NCI-H1105 (cell line): Measurements from ENCODE around the gene SIAH2.
A peak's percentile ranks its signal among the peaks of the same experiment; 100 is the strongest.

Experiments
- DNase-seq: peaks from one replicate; lab custom pipeline; 2025; lab: John Stamatoyannopoulos, UW

The SIAH2 gene

DNA sequence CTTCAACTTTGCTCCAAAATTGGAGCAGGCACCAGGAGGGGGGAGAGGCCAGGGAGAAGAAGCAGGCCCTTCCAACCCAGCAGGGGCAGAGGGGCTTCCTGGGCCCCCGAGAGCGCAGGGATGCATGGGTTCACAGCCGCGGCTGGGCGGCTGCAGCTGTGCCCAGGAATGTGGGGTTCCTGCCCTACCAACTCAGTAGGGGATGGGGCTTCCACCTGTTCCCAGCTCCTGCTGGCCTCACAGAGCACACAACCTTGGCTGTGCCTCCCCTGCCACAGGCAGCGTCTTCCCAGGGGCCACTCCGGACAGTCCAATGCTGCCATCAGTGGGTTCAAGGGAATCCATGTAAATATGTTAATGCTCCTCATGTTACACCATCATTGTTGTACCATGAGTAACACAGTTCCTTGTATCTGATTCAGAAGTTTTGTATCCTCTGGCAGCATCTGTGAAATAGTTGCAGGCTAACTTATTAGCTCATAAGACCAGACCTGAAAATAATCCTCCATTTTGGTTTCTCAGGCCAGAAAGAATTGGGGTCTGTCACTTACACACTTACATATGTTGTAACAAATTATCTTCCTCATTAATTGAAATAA, 12.1 kb upstream of the SIAH2 start:
- no peak for DNase-seq

DNA sequence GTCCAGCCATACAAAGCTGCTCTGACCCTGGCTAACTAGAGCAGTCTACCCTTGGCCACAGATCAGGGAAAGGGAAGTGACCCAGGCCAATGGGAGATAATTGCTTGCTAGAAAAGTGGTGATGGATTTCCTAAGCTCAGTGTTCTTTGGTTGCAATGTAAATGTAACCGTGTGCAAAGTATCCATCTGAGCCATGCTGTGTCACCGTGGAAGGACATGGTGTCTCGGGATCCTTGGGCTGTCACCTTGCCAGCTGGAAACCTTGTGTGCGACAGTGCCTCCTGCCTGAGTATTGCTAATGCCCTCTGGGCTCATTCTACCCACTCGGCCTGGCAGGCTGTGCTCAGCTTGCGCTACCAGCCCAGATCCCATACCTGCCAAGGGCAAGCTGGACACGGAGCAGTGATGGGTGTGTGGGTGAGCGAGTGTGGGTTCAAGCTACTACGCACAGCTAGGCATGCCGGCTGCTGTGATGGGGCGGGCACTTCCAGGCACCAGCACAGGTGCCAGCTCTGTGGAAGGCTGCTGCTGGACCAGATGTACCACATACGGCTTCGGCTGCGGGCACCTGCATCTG, 10.7 kb upstream of the SIAH2 start:
- DNase-seq = no peak

DNA sequence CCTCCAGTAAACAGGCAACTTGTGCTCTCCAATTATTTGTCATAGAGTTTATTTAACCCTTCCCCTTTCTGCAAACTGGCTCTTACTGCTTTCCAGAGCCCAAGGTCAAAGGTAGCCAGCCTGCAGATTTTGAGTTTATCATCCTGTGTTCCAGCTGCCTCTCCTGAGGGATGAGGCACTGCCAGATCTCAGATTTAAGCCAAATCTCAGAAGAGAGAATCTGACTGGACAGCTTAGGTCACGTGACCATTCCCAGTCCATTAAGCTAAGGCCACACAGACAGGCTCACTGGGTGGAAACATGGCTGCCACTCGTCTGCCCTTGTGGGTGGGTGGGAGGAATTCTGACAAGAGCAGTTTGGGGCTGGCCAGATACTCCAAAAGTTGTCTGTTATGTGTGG, 8.6 kb upstream of the SIAH2 start:
- DNase-seq = no peak

DNA sequence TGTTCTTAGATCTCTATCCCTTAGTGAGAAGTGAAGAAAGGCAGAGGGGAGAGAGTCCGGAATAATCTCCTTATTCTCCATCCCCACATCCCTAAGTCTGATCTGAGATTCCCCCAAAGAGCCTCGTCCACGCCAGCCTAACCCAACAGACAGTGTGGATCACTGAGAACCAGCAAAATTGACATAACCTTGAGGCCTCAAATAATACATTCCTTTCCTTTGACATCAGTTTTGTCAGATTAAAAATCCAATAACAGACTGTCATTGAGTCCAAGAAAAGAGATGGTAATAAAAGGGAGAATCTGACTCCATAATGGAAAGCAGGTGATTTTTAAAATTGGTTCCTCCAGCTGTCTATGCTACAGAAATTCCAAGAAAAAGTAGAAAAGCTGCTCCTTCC, 7.7 kb upstream of the SIAH2 start:
- no peak for DNase-seq

DNA sequence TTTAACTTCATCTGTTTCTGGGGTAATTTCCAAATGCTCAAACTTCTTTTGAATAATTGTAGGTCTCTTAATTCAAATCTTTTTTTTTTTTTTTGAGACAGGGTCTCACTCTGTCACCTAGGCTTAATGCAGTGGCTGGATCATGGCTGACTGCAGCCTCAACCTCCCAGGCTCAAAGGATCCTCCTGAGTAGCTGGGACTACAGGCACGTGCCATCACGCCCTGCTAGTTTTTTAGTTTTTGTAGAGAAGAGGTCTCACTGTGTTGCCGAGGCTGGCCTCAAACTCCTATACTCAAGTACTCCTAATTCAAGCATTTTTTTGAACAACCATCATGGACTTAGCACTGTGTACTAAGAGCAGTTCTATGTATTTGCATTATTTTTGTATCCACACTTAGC, 3.8 kb upstream of the SIAH2 start:
- DNase-seq = no peak

DNA sequence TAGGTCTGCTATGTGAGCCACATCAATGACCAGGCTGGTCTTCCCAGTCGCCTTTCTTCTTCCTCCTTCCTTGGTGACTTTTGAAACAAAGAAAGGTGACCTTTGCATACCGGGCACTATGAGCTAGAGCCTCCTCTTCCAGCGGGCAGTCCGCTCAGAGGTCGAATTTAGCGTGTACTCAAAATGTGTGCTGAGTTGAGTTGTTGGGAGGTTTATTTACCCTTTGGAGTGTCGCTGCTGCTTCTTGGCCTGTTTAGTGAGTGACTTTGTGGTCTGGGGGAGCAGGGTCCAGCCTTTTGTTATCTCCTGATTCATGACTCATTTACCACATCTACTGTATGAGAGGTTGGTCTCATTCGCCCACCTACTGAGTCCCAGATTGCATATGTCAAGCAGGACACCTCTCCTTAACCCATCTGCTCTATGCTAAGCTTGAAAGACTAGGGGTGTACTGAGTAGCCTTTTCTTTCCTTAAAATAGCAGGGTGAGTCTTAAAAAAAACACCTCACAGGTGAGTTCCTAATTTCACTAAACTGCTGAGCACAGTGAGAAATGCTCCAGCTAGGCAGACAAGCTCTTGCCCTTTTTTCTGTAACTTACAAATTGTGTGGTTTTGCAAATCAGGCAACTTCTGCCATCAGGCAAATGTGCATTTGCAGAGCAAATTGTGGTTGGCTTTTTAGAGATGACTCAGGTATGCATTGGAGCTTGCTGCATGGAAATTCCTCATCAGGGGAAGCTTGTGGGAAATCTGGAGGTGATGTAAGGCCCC, 3.2 kb upstream of the SIAH2 start:
- no peak for DNase-seq

DNA sequence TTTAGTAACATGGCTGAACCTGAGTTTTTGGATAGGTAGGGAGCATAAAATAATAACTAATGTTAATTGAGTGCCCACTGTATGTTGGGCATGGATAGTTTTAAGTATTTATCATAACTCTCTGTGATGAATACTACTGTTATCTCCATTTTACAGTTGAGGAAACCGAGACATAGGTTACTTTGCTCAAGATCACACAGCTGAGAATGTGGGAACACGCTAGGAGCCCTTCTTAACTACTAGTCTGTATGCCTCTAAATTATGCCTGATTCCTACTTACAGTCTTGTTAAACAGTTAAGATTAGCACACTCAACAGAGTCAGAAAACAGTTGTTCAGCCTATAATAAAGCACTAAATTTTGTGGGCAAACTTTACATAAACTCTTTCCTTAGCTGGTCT, 2.0 kb upstream of the SIAH2 start:
- no peak for DNase-seq

DNA sequence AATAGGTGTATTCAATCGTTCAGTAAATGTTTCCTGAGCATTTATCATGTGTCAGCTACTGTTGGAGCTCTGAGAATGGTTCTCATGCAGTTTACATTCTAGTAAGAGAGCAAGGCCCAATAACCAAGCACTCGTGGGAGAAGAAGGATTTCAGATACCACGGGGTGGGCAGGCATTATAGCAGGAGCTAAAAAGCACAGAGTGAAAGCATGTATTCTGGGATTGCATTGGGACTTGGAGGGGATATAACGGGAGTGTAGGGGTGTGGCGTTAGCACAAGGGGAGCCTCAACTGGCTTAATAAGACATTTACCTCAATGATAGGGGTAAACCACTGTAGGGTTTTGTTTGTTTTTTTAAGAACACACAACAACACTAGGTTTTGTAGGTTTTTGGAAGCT, 1.6 kb upstream of the SIAH2 start:
- DNase-seq = no peak

DNA sequence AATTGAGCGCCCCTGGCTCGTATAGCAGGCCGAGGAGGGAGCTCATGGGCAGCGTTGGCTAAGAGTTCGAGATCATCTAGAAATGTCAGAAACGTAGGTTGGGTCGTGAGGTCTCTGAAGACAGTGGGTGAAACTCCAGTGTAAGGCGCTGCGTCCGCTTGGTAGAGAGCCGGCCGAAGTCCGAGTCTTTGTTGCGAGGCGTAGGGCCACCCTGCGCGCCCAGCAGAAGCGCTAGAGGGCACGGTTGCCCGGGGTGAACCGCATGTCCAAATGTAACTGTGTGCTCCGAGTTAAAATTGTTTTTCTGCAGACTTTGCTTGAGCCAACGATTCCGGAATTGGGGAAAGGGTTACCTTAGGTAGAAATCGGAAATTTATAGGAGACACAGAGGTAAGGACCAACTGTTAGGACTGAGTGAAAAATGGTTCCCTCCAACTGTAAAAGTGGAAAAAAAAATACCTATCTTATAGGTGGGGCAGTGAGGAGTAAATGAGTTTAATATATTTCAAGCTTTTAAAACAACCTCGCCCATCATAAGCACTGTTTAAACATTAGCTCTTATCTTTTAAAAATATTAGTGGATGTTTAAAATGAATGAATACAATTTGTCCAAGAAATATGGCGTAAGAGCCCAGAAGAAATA, 993 bp upstream of the SIAH2 start:
- peak; percentile 41 for DNase-seq

DNA sequence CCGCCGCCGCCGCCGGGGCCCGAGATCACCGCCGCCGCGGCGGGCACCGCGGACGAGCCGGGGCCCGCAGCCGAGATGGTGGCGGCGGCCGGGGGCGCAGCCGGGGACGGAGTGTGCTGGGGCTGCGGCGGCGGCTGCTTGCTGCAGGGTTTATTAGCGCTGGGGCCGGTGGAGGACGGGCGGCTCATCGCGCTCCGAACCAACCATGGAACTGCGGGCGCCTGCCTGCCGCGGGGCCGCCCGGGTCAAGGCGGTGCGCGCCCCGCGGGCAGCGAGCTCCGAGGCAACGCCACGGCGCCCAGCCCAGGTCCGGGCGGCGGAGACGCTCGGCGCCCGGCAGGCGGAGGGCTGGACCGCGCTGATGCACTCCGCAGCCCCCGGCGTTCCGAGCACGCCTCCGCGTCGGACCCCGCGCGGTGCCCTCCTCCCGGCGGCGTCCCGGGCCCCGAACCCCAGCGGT, 277 bp downstream of the SIAH2 start:
- DNase-seq = no peak

DNA sequence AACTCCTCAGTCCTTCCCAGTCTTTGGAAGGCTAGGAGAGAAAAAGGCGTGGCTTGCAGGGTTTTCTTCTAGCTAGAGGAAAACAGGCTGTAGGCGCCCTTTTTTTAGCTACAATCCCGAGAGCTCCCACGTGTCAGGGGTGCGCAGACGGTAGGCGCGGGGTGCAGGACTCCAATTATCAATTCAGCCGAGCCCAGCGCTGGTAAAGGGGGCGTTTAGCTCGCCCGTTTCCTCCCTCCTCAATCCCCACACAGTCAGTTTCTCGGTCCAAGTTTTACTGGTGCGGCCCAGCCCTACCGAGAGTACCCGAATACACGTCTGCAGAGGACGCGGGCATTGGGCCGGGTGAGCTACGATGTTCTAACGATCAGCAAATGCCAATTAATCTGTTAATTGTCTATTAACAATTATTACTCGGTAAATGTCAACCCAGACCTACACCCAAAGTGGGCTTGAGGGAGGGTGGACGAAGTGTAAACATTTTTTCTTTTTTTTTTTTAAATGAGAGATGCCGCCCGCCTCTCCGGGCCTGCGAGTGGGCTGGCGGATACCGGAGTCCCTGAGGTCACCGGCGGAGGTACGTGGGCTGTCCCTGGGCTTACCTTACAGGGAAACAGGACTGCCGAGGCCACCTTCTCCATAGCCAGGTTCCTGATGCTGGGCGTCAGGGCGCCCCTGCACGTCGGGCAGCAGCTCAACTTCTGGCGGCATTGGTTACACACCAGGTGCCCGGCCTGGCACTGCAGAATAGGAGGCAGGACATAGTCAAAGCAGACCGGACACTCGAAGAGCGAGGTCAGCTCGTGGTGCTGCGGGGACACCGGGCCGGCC, 923 bp downstream of the SIAH2 start:
- peak; percentile 69 for DNase-seq

DNA sequence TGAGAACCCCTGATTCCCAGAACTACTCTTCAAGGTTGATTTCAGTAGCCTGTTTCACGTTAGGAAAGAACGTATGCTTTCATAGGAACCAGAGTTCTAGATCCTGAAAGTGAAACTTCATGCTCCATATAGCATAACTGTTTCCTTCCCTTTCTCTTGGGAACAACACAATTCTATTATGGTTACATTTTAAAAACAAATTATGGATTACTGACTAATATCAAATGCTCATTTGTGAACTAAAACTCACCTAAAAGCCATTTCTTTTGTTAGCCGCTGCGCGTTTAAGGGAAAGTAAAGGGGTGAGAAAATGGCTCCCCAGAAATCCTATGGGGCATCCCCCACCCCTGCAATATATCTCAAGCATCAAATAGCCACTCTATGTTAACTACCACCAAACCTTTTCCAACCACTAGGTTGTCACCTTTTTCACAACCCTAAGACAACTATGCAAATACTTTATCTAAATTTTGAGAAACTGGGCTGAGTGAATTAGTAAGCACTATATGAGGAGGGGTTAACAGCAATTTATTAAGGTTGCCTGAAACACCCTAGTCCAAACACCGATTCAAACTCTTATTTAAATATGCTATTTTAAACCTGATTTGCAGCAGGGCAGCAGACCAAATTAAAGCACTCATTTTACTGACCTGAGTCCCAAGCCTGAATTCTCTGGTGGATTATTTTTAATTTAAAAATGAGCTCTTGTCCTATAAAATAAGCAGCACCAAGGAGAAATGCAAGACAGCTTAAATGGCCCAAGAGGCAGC, 2.4 kb downstream of the SIAH2 start:
- DNase-seq = no peak

DNA sequence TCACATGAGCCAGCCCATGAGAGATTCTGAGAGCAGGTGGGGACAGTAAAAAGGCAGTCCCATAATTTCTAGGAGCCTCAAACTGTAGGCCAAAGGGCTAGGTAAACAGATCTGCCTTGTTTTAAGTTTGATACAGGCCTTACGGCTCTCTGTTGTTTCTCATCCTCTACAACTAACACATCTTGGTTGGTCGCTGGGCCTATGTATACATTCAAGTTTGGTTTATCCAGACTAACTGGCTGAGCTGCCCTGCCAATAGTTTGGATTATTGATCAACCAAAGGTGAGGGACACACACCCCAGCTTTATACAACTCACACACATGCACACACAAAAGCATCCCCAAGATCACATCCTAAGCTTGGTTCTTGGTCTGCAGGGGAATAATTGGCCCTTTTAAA, 3.0 kb downstream of the SIAH2 start:
- no peak for DNase-seq

DNA sequence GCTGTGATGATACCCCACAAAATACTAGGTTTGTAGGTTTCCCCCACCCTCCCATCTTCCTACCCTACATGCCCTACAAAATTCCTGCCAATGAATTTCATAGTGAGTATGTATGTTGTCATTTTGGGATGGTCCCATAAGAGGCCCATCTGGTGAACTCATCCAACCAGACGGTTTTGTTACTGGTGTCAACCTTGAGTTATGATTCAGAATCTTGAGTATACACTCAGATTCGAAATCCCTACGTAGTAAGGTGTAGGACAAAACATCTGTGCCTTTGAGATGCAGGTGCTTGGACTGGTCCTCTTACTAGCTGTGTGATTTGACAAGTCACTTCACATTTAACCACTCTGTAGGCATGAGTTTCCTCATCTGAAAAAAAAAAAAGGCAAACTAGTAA, 3.6 kb downstream of the SIAH2 start:
- DNase-seq = no peak

DNA sequence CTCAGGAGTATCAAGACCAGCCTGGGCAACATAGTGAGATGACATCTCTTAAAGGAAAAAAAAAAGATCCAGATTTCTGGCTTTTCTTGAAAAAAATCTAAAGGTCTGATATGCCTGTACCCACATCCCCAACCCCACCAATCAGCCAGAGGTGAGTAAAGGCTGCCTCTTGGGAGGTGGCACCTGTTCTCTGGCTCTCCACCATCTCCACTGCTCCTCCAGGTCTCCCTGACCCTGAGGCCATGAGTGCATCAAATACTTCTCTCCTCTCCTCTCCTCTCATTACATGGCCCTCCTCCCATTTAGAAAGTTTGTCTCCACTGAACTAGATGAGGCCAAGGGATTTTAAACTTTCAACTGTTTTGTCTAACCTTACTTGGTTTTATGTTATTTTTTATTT, 5.2 kb downstream of the SIAH2 start:
- DNase-seq = no peak

DNA sequence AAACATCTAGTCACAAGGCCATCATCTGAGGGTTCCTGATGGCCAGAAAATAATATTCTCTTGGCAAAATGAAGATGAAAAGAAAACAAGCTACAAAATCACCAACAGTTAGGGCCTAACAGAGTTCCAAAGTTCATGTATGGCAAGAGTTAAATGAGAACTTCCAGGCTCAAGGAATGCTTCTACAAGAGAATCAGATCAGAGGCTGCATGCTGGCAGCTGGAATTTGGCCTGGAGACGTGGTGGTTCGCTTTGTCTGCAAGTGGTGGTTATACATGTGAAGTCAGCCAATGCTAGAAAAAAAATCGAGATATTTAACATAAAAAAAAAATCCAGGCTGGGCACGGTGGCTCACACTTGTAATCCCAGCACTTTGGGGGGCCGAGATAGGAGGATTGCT, 5.6 kb downstream of the SIAH2 start:
- no peak for DNase-seq

DNA sequence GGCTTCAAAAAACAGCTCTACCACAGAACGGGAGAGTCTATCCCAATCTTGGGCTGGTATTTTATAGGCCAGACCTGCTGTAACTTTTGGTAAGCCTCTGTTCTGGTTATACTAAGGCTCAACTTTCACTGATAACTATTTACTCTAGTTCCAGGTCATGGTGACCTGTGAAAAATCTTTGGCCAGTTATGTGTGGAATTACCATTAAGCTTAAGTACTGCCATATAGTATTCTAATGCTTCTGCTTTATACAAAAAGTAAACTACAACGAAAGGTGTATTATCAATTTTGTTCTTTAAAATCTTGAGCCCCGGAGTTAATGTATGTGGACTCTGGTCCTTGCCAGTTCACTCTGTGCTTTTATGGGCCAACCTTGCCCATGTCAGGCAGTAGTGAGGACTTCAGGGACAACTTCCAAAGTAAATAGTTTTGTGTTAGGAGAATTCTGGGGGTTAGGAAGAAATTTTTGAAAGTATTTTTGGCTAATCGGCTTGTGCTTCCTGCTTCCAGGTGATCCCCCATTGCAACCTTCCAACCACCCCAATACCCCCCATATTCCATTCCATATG, 6.4 kb downstream of the SIAH2 start:
- DNase-seq = no peak

DNA sequence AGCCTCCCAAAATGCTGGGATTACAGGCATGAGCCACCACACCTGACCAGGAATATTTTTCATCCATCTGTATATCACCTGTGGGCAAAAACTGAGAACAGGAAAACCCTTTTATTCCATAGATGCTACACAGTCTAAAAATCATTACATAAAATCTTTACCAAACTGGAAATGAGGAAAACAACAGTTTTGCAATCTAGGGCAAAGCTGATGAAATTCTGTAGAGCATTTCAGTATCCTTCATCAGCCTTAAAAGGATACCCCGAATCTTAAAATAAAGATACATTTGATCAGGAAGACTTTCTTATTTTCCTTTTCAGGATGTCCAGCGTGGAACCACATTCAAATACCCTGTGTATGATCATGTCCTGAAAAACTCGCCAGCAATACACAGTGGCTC, 7.1 kb downstream of the SIAH2 start:
- DNase-seq = no peak

DNA sequence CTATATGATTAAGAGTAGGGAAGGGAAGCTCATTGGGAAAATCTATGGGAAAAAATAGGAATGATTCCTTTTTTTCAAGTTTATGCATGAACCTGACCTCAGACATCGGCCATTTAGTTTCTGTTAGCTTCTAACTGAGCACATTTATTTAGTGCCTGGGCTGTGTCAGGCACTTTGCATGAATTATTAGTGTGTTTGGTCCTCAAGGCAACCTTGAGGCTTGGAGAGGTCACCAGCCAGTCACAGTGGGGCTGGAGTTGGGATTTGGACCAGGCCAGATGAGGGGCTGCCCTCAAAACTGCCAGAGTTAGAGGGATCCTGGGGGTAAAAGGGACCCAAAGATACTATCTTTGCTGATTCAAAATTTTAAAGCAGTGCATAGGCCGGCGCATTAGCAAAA, 8.1 kb downstream of the SIAH2 start:
- DNase-seq = no peak

DNA sequence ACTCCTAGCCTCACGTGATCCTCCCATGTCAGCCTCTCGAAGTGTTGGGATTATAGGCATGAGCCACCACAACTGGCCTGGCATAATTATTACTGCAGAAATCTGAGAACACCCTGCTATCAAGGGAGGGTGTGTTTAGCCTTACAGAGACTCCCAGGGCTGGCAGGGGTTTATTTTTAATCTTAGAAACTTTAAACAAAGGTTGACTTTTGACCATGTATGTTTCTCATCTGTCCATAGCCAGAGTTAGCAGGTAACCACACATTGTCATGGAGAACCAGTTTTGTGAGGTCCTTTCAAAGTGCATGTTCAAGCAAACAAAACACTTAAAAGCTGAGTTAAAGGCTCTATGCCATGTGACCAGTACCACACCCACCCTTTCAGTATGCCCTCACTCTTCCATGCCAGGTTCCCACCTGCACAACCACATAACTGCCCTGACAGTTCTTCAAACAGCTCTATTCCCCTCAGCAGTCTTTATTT, 11.1 kb downstream of the SIAH2 start:
- peak; percentile 48 for DNase-seq

DNA sequence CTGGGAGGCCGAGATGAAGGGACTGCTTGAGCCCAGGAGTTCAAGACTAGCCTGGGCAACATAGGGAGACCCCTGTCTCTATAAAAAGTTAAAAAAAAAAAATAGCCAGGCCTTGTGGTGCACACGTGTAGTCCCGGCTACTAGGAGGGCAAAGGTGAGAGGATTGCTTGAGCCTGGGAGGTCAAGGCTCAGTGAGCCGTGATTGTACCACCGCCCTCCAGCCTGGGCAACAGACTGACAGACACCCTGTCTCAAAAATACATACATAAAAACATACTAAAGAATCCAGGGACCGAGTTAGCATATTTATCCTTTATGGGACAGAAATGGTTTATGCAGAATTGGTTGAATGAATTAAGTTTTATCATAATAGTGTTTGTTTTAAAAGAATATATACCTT, 13.7 kb downstream of the SIAH2 start:
- DNase-seq = no peak
